ENCODE measurements around the gene SALL3. TPM values are rescaled to one million over a fixed set of nuclear protein-coding genes. Genes with fewer than 3 reads are reported as not detected.

Gene SALL3
- total and polyA plus RNA-seq, 2 experiments from 2014 or later: 16.9 to 39.8 TPM

DNA sequence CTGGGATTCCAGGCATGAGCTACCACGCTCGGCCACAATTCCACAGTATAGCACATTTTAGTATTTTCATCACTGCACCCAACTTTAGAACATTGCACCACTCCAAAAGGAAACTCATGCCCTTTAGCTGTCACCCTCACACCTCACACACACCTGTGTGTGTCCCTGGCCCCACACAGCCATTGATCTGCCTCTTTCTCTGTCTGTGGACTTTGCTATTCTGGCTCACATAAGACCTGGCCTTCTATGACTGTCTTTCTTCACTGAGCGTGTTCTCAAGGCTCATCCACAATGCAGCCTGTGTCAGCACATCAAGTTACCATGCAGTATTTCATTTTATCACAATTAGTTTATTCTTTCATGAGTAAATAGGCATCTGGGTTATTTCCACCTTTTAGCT lies 69.9 kb downstream of the SALL3 start (continued):
- TF ChIP-seq, protein P1, sequence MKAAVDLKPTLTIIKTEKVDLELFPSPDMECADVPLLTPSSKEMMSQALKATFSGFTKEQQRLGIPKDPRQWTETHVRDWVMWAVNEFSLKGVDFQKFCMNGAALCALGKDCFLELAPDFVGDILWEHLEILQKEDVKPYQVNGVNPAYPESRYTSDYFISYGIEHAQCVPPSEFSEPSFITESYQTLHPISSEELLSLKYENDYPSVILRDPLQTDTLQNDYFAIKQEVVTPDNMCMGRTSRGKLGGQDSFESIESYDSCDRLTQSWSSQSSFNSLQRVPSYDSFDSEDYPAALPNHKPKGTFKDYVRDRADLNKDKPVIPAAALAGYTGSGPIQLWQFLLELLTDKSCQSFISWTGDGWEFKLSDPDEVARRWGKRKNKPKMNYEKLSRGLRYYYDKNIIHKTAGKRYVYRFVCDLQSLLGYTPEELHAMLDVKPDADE (IDR thresholded peaks at IDR 0.05): no peak
- TF ChIP-seq EZH2 (IDR thresholded peaks at IDR 0.05; ENCODE audit: low read depth, unreplicated experiment) (no peak), NANOG (IDR thresholded peaks at IDR 0.05; ENCODE audit: borderline replicate concordance) (no peak), EZH2phosphoT487 (IDR thresholded peaks at IDR 0.05; ENCODE audit: unreplicated experiment) (no peak)

Other genes with a start within 250 kb of the SALL3 start
- gene ATP9B, start 89.6 kb downstream of the SALL3 start, total RNA-seq (2014; rRNA removed; shearing (Covaris generic)): 25.6 and 29.7 TPM in 2 replicates
- gene ATP9B, start 89.6 kb downstream of the SALL3 start, polyA plus RNA-seq (2016; fragmentation: Nextera tagmentation; extraction: Ambion mirVana): 12.1 and 14.2 TPM in 2 replicates

Measured in GM23338 (cell line).